HG03060 (cell line): ENCODE measurements around the gene CCDC8.

Experiments used
- ATAC-seq: cut with Tn5 transposase; IDR thresholded peaks from one replicate; pipeline ENCODE4 v1.9.1; 2021; ENCODE audit warnings: low read depth, moderate number of reproducible peaks; ENCODE audit not compliant: unreplicated experiment

The CCDC8 gene

GRCh38 chr19:46361915-46362314, 51.4 kb downstream of the CCDC8 start:
- no peak for ATAC-seq
